Right hindlimb (tissue), 1 donor: ENCODE results near the gene NWD2.

Source experiments
- DNase-seq: peaks from one replicate; pipeline ENCODE4 v3.0.0-alpha.2; 2018

The NWD2 gene

DNA sequence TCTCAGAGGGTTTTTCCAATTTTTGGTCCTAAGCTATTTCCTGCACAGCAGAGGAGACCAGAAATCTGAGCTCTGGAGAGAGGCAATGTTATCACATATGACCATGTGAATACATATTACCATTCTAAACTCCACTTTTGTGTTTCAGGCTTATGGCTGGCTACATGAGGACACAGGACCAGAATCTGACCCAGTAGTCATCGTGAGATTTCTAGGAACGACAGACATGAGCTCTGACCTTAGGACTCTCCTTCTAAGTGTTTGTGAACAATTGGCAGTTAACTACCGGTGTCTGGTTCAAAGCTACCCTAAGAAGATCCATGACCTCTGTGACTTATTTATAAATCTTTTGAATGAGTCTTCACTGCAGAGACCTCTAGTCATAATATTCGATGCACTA is 198.6 kb downstream of the NWD2 start:
- DNase-seq = no peak

DNA sequence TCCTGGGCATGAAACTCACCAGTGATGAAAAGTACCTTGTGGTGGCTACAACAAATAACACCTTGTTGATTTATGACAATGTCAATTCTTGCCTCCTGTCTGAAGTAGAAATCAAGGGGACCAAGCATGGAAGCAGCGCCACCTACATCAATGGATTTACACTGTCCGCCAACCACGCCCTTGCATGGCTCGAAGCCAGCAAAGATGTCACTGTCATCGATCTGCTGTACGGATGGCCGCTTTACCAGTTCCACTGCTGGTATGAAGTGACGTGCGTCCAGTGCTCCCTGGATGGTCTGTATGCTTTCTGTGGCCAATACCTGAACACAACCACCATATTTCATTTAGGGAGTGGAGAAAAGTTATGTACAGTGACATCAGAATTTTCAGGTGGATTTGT is 200.5 kb downstream of the NWD2 start:
- no peak for DNase-seq

DNA sequence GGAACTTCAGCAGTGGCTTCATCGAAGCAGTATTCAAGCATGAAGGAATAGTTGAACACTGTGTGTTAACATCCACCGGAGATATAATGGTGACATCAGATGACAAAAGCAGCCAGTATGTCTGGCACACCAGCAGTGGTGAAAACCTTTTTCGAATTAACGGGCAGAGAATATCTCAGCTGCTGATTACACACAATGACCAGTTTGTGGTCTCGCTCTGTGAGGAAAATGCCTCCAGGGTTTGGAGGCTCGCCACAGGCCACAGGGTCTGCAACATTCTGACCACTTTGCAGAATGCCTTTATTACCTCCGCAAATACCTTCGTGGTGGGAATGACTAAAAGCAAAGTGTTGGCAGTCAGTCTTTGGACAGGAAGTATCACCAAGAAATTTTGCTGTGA is 201.5 kb downstream of the NWD2 start:
- DNase-seq = no peak

DNA sequence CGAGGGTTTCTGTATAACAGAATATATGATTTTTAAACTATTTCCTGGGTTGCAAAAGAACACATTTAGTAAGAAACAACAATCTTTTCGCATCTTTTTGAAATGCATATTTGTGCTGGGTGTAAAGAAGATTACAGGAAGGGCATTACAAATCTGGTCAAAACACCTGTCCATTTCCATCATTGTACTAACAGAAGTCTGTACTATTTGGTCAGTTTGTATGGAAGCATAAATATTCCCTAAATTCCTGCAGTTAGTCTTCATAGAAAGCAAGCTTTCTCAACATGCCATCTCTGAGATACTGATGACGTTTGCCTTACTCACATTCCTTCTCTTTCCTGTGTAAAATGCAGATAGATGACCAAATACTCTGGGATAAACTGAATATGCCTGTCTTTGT is 203.3 kb downstream of the NWD2 start:
- DNase-seq = no peak

DNA sequence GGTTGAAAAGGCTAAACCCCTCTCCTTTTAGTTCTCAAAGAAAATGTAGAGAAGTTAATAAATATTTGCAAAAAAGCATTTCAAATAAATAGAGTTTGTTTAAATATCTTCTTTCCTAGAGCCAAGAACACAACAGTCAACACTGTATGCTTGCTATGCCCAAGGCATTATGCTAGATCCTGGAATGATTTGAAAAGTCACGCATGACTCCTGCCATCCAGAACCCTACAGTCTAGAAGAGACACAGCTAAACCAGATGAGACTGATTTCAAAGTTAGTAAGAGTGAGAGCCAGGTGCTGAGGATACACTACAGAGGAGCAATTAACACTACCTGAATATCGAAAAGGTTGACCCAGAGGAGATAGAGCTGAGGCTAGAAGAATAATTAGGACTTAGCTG is 205.8 kb downstream of the NWD2 start:
- no peak for DNase-seq

DNA sequence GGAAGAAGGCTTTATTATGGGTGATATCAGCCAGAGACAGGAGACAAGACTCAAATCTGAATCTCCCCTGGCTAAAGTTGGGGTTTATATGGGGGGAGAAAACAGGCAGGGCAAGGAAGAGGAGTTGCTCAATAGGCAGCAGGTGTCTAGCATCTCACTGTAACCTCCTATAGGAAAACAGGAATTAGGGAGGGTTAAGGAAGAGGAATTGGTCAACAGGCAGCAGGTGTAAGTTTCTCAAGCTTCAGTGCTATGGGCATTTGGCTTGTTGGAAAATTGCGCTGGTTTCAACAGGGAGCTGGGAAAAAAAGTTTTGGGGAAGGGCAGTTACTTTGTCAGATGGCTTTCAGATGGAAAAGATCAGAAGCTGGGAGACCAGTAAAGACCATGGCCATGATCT is 206.4 kb downstream of the NWD2 start:
- DNase-seq = no peak

DNA sequence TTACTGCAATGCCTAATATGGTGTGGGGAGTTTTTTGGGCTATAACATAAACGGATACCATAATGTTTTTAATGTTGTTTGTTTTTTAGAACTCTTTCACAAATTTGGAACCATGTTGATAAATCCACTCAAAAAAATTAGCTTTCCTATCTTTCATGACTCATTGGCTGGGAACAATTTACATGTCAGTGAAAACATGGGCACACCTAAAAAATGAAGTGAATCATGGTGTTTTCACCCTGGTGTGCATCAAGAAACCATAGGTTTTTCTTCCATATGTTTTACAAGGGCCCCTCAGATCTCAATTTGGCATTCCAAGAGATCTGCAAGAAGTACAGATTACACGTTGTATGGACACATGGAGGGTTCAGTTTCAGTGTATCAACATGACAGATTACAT is 207.1 kb downstream of the NWD2 start:
- DNase-seq = no peak

DNA sequence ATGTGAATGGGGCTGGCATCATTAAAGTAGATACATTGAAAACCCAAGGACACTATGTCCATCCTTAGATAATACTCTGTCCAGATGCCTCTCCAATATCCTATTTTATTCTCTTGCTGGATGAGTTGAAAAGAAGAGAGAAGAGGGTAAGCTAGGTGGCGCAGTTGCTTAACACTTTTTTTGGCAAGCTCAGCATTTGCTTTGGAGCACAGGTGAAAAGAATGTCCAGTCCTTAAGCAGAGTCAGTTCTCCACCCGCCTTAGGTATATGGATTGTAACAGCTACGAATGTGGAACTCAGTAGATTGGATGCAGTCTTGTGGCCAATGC is 208.4 kb downstream of the NWD2 start:
- DNase-seq = peak; percentile 54

DNA sequence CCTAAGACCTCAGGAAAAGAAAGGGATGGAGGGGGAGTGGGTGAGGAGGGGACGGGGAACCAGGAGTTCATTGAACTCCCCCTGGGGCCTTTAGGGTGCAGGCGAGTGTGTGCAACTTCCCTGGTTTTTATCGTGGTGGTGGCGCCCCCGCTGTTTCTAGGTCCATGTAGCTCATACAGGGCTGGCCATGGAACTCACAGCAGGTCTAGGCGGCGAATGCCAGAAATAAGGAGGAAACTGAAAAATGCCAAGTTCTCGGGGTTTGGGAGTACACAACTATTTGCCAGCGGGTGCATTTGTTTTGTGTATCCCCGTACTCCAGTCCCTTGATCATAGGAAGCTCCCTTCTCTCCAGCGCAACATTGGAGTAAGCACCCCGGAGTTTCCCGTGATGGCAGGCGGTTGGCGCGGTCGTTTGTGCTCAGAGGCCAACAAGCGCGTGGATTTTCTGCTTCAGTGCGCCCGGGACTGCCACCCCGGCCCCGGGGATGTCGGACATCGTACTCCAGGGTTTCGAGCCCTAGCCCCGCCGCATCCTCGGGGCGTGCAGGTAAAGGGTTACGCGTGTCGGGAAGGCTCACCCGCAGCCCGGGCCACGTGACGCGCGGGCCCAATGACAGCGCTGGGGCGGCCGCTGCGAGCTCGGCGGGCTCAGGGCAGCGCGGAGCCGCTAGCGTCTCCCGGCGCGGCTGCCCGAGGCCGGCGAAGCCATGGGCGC is 208.9 kb downstream of the NWD2 start:
- peak; percentile 73 for DNase-seq

DNA sequence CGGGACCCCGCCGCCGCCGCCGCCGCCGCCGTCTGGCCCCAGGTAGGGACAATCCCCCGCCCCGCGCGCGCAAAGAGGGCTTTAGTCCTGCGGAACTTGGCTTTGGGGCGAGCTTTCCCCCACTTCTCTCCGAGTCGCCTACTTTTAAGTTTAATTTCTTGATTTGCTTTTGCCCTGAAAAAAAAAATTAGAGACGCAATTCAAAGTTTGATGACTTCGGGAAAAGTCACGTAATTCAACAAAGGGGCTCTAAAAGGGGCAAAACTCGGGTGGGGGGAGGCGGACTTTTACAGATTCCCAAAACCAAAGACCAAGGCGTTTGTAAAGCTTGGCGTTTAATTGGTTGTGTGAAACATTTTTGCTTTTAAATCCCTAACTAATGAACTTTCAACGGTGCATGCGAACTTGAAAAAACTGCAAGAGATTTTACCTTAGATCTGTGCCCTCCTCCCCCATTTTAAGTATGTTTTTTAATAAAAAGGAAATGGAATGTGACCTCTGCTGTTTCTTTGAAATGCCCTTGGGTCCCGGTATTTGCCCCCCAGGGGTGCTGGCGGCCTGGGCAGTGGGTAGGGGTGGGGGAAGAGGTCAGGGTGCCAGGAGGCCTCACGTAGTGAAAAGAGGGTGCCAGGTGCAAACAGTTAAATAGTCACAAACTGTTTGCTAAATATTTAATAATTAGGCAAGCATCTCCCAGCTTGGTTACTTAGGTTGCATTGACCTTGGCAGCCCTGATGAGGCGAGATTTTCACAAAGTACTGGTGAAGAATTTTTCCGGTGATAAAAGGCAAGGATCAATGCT is 209.7 kb downstream of the NWD2 start:
- DNase-seq = no peak

DNA sequence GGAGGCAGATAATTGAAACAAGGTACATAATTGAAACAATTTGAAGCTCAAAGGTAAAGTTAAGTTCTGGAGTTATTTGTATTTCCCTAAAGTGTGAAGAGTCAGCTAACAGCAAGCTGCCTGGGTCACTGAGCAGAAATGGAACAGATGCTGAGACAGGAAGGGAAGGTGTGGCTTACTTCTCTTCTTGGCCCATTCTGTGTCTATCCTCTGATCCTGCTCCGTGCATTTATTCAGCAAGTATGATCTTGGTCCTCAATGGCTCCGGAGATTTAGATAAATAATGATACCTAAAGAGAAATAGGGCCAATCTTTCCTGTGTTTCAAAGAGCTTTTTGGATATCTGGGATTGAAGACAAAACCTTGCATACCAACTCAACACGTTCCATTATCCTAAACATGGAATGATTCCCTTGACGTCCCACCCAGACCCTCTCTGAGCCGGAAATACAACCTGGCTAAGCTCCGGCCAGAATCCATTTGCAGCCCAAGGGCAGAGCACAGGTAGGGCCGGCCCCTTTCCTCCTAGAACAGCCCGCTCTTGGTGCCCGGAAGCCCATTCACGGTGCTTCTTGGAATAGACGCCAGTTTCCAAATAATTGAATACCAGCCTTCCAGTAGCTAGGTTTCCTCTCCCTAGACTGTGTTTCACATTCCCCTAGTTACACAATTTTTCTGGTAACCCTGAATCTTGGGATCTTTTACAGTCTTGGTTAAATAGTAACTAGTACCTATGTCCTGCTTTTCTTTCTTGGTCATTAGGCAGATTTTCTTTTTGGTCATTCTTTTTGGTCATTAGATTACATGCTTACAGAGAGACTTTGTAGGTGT is 211.0 kb downstream of the NWD2 start:
- DNase-seq = no peak

DNA sequence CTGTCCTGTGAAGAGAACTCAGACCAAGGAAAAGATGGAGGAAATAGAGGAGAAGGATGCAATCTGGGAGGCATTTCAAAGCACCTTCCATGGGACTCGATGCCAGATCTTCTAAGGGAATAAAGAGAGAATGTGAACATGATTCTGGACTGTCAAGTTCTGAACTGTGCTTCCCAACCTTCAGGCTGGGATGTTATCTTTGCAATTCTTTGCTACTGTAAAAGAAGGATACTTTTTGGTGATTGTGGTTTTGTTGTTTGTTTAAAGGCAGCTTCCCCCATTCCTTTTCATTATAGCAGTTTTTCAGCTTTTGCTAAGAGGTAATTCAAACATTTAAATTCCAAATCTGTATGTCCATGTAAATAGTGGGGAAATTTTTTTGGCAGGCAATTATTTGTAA is 217.3 kb downstream of the NWD2 start:
- DNase-seq = no peak

DNA sequence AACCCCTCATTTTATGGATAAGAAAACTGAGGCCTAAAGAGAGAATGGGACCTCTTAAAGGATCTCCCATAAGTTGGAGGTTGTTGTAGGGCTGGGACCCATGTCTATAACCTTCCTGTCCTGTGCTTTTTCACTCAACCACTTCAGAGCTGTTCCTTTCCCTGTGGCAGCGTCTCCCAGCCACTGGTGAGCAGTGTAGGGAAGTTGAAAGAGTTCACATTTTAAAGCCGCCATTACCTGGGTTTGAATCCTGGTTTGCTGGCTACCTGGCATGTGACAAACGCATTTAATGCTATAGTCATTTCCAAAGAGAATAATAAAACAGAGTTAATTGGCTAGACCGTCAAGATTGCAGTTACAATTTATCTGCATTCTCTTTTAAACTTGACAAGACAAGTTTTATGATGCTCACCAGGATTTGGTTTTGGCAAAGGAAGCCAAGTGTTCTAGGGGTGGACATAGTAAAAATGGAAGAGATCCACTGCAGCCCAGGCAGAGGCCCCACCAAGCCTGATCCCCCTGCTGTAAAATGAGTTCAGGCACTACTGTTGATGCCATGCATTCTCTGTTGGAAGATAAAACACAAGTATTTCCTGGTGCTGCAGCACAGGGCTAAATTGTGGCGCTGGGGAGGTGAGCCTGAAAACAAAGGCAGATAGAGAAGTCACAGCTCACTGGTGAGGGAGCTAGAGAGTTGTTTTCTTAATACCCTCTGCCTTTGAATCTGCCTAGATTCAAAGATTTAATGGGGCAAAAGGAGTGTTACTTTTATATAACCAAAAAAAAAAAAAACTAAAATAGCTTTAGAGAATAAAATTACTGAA is 218.7 kb downstream of the NWD2 start:
- no peak for DNase-seq

DNA sequence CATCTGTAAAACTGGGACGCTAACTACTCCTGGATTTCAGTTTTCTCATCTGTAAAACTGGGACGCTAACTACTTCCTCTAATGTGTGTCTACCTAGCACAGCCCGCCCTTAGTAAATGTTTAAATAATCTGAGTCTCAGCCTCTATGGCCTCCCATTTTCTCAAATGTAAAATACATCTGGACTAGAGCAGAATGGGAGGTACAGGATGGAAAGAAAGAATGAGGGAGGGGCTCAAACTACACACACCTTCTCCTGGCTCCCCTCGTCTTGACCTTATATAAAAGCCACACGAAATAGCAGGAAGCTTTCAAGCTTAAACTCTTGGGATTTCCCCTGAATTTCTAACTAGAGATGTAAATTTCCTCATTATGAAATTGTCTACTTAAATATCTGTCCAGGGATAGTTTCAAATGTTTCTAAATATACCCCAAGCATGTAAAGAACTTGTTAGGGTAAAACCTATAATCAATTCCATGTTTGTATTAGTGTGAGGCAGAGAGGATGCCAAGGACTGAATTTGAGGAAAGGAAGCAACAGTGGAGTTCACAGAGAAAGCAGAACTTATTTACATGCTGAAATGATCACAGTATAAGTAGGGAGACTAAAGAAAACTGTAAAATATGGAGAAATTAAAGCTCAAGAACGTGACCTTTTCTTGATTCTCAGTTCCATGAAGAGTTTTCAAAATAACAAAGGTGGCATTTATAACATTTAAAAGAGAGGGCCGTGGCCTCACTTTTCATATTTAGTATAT is 220.0 kb downstream of the NWD2 start:
- no peak for DNase-seq

DNA sequence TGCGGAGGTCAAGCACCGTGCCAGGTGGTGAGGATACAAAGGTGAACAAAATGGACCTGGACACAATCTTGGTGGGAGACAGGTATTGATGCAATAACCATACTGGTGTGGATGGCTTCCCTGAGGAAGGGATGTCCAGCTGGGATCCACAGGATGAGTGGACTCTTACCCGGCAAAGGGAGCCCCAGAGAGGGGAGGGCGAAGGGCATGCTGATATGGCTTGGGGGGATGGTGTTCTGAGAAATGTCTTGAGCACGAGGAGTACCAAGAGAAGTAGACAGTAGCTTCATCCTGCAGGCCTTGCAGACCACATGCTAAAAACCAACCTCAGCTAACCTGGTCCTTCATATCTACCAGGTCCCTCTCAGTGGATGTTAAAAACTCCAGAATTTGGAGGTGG is 220.8 kb downstream of the NWD2 start:
- DNase-seq = no peak

DNA sequence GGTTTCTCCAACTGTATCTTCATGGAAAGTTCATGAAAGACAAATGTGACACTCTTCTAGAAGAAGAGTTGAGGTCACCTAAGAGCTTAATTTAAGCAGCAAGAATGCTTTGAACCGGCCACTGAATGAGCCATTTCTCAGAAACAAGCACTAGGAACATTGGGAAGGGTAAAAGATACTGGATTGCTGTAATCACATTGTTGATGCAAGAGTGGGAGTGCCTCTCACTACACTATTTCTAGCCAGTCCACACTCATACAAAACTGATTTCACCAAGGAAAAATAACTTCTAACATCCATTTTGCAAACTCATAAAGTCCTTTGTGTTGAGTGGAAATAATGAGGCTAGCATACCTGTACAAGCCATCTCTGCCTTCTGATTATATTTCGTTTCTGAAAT is 221.3 kb downstream of the NWD2 start:
- no peak for DNase-seq

DNA sequence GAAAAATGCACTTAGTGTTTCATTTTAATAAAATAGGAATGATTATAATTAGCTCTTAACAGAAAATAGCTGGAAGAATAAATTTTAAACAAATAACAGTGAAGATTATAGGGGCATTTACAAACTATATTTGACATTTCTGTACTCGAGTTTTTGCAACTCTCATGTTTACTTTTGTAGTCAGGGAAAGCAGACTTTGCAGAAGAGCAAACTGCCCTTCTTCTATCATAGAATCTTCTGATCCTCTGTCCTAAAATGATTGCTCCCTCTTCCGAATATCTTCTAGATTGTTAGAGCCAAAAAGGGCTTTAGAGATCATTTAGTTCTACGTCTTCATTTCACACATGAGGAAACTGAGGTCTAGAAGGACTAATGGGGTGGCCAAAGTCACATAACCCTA is 222.7 kb downstream of the NWD2 start:
- DNase-seq = no peak

DNA sequence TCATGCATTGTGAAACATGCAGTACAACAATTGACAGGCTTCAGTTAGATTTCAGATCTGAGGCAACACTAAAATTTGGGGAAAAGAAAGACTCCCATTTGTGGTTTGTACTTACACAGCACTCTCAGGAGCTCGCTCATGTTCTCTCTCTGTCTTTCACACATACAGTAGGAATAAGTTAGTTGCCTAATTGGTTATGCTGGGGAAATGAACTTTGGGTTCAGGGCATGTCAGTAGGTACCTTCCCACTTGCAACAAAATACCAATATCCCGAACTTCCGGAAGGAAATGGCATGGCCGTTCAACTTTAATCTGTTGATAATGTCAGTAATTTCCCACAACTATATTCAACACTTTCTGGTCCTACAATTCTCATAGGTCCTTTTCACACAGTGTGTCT is 223.3 kb downstream of the NWD2 start:
- no peak for DNase-seq

DNA sequence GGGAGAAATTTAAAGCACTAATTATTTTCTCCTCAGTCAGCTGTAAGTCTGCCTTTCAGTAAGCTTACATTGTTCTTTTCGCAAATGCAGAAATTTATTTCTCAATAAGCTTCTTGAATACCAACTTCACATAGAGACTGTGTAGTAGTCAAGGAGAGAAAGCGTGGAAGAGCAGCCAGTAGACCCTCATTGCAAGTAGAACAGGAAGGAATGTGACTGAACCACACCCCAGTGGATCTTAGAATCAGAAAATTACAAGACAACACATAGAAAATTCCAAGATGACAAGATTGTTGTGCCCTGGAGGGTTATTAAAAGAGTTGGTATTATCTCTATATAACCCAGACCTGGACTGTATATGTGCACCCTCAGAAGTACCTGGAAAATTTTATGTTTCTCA is 224.7 kb downstream of the NWD2 start:
- no peak for DNase-seq

DNA sequence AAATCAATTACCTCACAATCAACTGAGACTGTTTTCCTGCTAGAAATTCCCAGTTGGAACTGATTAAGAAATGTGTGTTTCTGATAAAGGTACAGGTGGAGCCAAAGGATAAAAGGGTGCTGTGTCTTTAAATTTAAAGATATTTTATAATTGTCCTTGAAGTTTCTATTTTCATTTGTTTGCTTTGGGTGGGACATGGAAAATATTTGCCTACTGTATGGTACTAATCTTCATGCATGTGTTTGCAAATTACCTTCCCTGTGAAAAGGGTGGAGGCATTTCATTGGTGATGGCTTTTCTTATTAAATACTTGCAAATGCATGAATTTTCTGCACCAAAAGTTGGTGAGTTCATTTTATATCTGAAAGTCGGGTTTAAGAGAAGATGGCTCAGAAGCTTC is 225.7 kb downstream of the NWD2 start:
- no peak for DNase-seq

DNA sequence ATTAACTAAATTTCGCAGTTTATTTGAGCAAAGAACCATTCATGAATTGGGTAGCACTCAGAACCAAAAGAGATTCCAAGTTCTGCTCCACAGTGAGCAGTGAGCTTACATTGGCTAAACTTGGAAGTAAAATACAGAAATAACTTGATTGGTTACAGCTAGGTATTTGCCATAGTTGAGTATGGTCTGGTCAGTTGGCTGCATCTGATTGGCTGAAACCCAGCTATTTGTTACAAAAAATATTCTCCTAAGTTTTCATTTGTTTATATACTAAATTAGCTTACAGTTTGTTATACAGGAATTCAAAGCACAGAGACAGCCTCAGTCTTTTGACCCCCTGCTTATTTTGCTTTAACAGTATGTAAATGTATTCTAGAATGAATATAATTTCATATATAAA is 226.6 kb downstream of the NWD2 start:
- DNase-seq = no peak

DNA sequence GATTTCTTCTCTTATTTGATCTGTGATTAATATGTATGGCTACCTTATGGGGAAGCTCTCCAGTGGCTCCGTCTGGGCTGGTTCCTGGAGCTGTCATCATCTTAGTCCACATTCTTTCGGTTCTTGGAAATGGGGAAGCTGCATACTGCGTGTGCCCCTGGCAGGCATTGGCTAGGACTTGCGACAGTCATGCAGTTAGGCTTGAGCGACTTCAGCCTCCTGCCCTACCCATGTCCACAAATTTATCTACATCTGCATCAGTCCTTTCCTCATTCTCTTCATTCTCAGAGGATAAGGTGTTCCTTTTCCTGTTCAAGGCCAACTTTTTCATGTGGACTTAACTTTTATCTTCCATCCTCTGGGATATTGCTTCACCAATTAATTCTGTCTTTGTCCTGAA is 227.4 kb downstream of the NWD2 start:
- DNase-seq = no peak
